HG03097 (cell line): ENCODE data around the gene GSK3A.

Experiments used
- ATAC-seq: cut with Tn5 transposase; IDR thresholded peaks from one replicate; pipeline ENCODE4 v1.9.1; 2021; ENCODE audit not compliant: unreplicated experiment, low FRiP score

GSK3A gene

DNA sequence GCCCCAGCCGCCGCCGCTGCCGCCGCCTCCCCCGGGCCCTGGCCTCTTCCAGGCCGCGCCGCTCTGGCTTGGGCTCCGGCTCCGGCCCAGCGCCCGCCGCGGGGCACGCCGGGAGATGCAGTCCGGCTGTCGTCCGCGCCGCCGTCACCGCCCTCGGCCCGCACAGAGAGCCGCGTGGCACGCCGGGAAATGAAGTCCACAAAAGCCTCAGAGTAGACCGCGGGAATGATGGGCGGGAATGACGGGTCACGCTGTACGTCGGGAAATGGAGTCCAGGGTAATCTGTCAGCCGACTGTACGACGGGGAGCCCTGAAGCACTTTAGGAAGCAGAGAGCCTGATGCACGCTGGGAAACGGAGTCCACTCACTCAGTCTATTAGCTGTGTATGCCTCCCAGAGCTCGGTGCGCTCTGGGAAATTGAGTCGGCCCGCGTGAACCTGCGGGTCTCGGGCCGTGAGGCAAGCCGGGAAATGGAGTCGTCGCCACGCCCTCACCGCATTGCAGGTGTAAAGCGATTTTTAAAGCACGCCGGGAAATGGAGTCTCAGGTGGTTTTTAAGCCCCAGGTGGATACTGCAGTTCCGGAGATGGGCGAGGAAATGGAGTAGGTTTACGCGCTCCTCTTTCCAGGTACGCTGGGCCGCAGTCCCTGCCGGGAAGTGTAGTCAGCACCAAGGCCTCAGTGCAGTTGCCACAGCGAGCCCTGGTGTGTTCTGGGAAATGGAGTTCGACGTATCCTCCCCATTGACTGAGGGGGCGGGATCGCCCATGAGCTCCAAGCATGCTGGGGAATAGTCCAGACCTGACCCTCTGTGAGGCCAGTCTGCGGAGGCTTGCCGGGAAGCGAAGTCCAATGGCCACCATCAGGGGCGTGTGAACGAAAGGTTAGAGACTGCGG is at the start of gene GSK3A:
Gene GSK3A (minus strand): TSS at position 91 of the 898 bp plus-strand sequence. CDS start 137 bp downstream, outside the sequence.
- ATAC-seq = peak; percentile 62

DNA sequence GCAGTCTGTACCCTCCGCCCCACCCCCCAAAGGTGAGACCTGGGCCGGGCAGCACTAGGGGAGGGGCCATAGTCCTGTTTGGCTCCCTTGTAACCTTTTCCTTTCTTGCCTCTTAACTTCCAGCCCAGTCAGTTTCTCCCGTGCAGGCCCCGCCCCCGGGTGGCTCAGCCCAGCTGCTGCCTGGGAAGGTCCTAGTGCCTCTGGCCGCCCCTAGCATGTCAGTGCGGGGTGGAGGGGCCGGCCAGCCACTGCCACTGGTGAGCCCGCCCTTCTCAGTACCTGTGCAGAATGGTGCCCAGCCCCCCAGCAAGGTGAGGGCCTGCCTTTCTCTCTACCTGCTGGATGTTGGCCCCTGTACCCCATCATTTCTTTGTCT is 49.0 kb upstream of the GSK3A start:
- no peak for ATAC-seq

DNA sequence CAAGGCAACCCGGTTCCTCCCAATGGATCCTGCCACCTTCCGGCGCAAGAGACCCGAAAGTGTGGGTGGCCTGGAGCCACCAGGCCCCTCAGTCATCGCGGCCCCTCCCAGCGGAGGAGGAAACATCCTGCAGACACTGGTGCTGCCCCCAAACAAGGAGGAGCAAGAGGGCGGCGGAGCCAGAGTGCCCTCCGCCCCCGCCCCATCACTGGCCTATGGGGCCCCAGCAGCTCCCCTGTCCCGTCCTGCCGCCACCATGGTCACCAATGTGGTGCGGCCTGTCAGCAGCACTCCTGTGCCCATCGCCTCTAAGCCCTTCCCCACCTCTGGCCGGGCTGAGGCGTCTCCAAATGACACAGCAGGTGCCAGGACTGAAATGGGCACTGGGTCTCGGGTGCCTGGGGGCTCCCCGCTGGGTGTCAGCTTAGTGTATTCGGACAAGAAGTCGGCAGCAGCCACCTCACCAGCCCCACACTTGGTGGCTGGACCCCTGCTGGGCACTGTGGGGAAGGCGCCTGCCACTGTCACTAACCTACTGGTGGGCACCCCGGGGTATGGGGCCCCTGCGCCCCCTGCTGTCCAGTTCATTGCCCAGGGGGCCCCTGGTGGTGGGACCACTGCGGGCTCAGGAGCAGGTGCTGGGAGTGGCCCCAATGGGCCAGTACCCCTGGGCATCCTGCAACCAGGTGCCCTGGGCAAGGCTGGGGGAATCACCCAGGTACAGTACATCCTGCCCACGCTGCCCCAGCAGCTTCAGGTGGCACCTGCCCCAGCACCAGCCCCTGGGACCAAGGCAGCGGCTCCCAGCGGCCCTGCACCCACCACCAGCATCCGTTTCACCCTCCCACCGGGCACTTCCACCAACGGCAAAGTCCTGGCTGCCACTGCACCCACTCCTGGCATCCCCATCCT is 48.4 kb upstream of the GSK3A start:
- no peak for ATAC-seq

DNA sequence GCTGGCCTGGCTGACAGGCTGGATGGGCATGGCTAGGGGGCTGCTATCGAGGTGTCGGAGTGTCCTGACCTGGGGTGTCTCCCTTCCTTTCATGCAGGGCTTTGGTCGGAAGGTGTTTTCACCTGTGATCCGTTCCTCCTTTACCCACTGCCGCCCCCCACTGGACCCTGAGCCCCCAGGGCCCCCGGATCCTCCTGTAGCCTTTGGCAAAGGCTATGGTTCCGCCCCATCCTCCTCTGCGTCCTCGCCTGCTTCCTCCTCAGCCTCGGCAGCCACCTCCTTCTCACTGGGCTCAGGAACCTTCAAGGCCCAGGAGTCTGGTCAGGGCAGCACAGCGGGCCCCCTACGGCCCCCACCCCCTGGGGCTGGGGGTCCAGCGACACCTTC is 47.7 kb upstream of the GSK3A start:
- no peak for ATAC-seq

DNA sequence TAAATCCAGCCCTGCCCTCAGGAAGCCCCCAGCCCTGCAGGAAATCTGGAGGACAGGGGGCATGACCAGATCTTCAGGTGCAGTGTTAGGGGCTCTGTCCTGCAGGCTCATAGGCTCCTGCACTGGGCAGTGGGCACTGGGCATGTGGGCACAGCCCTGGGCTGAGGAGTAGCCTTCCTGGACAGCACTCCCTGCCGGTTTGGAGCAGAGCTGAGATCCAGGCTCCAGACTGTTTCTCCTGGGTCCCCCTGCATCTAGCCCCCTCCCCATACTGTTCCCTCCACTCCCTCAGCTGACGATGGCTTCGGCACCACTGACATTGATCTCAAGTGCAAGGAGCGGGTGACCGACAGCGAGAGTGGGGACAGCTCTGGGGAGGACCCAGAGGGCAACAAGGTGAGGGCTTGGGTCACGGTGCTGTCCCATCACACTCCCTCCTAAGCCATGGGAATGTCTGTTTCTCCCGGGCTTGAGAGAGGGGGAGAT is 47.2 kb upstream of the GSK3A start:
- ATAC-seq = no peak

DNA sequence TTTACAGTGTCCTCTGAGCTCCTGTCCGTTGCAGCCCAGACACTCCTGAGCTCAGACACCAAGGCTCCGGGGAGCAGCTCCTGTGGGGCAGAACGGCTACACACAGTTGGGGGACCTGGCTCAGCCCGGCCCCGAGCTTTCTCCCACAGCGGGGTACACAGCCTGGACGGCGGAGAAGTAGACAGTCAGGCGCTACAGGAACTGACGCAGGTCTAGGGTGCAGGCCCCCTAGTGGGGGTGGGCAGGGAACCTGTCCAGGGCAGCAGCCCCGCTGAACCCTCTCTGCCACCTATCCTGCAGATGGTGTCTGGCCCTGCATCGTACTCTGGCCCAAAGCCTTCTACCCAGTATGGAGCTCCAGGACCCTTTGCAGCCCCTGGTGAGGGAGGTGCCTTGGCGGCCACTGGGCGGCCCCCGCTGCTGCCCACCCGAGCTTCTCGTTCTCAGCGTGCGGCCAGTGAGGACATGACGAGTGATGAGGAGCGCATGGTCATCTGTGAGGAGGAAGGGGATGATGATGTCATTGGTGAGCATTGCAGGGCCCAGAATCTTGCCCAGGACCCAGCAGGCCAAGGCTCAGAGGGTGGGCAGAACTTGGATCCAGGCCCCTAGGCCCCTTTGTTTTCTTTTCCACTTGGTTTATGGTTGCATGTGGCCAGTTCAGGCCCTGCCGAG is 46.6 kb upstream of the GSK3A start:
- ATAC-seq = no peak

DNA sequence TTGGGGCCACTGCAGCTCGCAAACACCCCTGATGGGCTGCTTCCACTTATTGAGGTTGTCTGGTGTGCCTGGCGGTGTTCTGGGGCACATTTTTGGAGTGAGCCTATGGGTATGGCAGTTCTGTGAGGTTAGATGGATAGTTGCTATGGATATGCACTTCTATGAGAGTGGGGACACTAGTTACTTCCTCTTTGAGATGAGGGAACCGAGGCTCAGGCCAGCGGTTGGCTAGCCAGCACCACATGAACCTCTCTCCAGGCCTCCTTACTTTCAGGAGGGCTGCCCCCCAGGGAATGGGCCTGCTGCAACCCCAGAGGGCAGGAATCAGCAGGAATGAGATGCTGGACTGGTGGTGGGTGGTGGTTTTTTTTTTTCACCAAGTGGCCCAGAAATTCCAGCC is 46.0 kb upstream of the GSK3A start:
- no peak for ATAC-seq

DNA sequence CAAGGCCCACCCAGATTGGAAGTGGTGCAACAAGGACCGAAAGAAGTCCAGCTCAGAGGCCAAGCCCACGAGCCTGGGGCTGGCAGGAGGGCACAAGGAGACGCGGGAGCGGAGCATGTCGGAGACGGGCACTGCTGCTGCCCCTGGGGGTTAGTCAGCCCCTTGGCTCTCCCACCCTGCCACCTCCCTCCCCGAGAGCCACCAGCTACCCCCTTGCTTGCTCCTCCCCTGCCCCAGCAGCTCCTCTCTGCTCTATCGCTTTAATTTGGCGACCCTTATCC is 45.4 kb upstream of the GSK3A start:
- ATAC-seq = no peak

DNA sequence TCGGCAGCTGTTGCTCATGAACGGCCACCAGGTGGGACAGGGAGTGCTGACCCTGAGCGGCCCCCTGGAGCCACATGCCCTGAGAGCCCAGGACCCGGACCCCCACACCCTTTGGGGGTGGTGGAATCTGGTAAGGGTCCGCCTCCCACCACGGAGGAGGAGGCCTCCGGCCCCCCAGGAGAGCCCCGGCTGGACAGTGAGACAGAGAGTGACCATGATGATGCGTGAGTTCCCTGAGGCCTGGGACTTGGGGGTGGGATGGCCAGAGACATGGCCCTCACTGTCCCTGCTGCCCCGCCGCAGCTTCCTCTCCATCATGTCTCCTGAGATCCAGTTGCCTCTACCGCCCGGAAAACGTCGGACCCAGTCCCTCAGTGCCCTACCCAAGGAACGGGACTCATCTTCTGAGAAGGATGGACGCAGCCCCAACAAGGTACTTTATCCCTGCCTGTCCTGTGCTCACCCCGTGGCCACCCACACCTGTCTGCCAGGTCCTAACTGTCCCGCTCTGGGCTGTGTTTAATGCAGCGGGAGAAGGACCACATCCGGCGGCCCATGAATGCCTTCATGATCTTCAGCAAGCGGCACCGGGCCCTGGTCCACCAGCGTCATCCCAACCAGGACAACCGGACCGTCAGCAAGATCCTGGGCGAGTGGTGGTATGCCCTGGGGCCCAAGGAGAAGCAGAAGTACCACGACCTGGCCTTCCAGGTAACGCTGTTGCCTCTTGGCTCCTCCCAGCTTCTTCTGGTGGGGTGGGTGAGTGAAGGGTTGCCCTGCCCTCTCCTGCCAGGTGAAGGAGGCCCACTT is 44.8 kb upstream of the GSK3A start:
- no peak for ATAC-seq

DNA sequence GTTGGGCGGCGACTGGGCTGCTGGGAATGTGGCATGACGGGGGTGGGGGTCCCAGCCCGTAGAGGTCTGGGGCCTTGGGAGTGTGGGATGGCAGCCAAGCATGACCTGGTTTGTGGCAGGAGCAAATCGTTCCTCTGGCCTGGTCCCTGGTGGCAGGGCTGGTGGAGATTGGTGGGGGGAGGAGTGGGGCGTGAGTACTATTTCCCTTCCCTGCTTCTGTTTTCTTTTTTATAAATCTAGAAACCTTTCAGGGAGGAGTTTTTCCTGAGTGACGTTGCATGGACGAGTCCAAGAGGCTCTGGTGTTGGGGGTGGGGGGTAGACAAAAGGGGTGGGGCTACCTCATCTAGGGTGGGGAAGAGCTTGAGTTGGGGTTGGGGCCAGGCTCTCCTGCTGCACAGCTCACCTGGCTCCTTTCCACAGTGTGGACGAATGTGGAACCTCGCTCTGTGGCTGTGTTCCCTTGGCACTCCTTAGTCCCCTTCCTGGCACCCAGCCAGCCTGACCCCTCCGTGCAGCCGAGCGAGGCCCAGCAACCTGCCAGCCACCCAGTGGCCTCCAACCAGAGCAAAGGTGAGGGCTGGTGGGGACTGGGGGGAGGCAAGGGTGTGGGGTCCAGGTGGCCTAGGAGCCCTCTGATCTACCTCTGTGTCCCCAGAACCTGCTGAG is 44.1 kb upstream of the GSK3A start:
- no peak for ATAC-seq

DNA sequence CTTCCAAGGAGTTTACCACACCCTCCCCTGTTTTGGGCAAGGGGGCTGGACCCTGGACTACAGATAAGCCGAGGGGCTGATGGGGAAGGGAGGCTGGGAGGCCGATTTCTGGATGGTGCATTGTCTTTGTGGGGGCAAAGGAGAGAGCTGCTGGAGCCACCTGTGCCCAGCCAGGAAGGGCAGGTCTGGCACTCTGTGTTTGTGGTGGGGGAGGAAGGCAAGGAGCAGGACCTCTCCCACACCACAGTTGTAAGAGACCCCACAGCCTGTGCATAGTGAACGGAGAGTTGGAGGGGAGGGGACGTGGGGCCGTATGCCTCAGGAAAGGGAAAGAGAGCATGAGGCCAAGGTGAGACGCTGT is 43.6 kb upstream of the GSK3A start:
- no peak for ATAC-seq

DNA sequence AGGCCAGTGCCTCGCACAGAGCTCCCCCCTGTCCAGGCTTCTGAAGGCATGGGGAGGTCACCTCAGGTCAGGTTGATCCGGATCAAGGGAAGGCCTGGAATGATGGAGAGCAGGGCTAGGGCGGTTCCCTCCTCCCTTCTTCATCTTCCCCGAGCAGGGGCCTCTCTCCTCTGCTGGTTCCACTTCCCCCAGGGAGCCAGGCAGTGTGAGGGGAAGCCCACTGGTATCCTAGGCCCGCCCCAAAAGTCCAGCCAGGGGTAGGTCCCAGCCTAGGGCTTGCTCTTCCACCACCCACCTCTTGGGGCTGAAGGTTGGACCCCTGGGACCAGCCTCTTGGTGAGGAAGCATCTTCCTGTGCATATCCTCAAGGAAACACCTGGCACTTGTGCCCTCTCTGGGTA is 43.1 kb upstream of the GSK3A start:
- ATAC-seq = no peak

DNA sequence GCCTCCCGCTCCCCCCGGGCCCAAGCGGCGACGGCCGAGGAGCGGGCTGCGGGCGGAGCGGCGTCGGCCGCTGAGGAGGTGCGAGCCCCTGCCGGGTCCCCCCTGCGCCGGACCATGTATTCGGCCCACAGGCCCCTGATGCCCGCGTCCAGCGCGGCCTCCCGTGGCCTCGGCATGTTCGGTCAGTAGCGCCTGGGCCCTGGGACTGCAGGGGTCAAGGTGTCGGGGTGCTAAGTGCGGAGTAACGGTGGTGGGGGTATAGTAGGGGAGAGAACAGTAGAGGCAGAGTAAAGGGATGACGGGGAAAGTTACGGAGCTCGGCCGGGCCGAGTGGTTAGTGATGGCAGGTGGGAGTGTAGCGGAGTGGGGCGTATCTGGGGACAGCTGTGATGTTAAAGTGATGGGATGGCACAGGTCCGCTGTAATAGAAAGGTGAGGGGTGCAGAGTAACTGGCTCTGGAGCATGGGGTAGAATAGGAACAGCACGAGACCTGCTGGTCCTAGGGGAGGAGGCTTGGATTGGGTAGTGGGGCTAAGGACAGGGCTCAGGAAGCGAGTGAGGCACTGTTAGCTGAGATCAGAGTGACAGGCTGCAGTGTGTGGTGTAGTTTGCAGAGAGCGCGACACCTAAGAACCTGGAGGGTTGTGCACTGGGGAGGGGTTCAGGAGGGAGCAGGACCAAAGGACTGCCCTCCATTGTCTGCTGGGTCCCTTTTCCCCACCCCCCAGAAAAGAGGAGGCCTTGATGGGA is 42.4 kb upstream of the GSK3A start:
- no peak for ATAC-seq

DNA sequence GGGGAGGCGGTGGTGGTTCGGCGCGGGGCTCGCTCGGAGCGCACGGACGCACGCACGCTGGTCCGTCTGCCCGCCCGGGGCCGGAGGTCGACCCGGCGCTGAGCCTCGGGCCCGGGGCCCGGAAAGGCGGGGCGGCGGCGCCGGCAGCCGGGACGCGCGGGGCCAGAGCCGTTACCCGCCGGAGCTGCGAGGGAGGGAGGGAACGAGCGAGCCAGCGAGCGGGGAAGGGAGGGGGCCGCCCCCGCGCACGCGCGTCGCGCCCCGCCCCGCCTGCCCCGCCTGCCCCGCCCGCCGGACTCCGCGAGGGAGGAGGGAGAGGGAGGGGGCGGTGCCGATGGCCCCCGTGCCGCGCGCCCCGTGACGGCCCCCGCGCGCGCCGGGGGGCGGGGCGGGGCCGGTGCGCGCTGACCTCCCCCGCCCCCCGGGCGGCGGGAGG is 41.7 kb upstream of the GSK3A start:
- peak; percentile 26 for ATAC-seq

DNA sequence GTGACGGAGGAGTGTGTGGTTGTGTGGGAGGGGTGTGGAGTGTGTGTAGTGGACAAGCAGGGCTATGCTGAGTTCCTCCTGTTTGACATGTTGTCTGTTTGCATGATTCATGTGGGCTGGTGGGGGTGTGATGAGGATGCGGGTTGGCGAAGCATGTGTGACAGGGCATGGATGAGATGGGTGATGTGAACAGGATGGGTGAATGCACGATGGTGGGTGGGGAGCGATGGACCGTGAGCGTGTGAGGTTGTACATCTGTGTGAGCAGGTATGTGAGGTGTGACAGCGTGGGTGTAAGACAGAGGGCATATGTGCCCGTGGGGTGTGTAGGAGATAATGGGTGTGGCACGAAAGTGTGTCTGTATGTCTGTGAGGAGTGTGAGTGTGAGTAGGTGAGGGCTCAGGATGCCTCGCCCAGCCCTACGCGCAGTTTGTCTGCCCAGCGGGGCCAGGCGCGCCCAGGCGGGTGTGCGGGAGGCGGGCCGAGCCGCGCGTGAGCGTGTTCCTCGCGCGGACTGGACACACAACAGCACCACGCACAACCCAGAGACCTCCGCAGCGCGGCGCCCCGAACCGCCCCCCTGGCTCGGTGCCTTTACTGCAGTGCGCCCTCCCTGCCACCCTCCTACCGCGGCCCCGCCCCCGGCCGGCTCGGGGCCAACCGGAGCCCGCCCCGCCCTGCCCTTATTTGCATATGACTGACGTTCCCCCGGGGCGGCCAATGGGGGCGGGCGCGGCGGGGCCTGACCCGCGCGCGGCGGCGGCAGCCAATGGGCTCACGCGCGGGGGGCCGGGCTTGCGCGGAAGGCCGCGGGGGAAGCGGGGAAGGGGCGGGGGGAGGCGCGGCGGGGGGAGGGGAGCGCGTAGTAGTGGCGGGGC is 41.0 kb upstream of the GSK3A start:
- ATAC-seq = peak; percentile 45

DNA sequence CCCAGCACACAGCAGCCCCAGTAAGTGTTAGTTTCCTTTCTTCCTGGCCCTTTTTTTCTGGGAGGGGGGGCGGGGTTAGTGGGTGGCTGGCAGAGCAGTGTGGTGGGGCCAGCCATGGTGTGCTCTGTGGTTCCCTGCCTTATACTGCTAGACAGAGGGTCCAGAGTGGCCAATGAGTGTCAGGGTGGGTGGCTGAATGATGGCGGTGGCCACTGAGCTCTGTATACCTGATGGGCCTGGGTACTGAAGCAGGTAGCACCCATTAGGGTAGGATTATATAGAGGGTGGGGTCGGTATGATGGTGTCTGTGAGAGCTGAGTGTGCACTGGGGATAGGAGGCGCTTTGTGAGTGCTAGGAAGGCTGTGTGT is 40.4 kb upstream of the GSK3A start:
- ATAC-seq = no peak

DNA sequence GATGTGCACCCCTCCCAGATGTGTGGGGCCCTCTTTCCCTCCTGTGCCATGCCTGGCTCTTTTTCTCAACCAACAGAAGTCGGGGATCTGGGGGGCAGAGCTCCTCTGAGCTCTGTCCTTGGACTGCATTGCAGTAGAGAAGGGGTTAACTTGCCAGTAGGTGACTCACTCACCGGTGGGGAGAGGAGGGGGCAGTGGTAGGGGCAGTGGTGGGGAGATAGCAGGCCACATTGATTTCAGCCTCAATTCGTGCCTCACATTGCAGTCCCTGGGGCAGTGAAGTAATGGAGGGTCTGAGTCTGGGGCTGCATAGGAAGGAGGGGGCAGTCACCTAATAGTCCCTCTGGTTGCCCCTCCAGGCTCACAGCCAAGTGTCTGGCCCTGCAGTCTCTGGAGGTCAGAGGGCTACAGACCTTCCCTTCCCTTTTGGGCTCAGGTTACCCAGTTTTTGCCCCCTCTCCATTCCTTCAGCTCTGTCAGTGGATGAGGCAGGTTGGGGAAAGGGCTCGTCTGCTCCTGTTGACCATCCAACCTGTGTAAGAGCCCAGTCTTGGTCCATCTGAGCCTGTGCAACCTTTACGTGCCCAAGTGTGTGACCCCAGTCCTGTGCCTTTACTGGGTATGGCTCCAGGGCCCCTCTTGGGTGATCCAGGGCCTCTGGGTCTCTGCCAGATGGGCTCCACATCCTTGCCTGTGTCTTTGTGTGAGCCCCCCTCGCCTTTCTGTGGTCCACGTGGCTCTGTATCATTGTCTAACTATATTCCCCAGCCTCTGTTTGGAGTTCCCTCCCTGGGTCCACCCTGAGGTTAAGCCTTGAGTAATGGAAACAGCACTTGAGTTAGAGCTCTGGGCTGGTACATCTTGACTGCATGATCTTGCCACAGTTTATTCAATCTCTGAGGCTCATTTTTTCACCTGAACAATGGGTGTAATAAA is 39.7 kb upstream of the GSK3A start:
- ATAC-seq = no peak
